ENCODE results near the gene HIVEP3.
"Not testable (repeated sequence)": the region's sequence is repeated elsewhere in the genome, so short reads cannot be mapped to it uniquely, and the experiment has no call there.

Gene HIVEP3

GRCh38 chr1:41918450-41919043 lies at the start of gene HIVEP3:
Gene HIVEP3 (minus strand): TSS chr1:41918922.
- Mint-ChIP-seq H3K4me3 (peak within 1 kb of the TSS; percentile 83), H3K36me3 (ENCODE audit: insufficient read depth) (peaks cover 4% of the 10 kb centered on the region), H3K27ac (ENCODE audit: low read depth) (peak within 1 kb of the TSS; percentile 96), H3K4me1 (peaks cover 57% of the 10 kb centered on the region), H3K27me3 (no peaks in the 10 kb centered on the region), H3K9me3 (peaks cover 5% of the 10 kb centered on the region)
- DNase-seq (ENCODE audit: low spot score in 2 of 2) (no peak), ATAC-seq (replicated peaks; ENCODE audit: extremely low read depth, poor library complexity, severe bottlenecking) (no peak)

GRCh38 chr1:41964400-41964799 lies 45.7 kb upstream of the HIVEP3 start:
- H3K4me3 Mint-ChIP-seq = no peak overlapping the region
- H3K9me3 Mint-ChIP-seq = peaks cover 9% of the 10 kb centered on the region
- H3K27me3 Mint-ChIP-seq = no peaks in the 10 kb centered on the region
- H3K36me3 Mint-ChIP-seq (ENCODE audit: insufficient read depth) = no peaks in the 10 kb centered on the region
- DNase-seq (ENCODE audit: low spot score in 2 of 2) (no peak), ATAC-seq (replicated peaks; ENCODE audit: extremely low read depth, poor library complexity, severe bottlenecking) (no peak)
- H3K4me1 Mint-ChIP-seq = peaks cover 33% of the 10 kb centered on the region
- no peak overlapping the region for H3K27ac Mint-ChIP-seq (ENCODE audit: low read depth)

- H3K27ac Mint-ChIP-seq (ENCODE audit: low read depth) = no peak overlapping the region
- H3K4me1 Mint-ChIP-seq = peaks cover 33% of the 10 kb centered on the region
- H3K36me3 Mint-ChIP-seq (ENCODE audit: insufficient read depth) = no peaks in the 10 kb centered on the region
- ATAC-seq (replicated peaks; ENCODE audit: extremely low read depth, poor library complexity, severe bottlenecking) (no peak), DNase-seq (ENCODE audit: low spot score in 2 of 2) (no peak)
- H3K27me3 Mint-ChIP-seq = no peaks in the 10 kb centered on the region
- peaks cover 9% of the 10 kb centered on the region for H3K9me3 Mint-ChIP-seq
- H3K4me3 Mint-ChIP-seq = no peak overlapping the region
These were observed 44.9 kb upstream of the HIVEP3 start for GRCh38 chr1:41963636-41964035.

- ATAC-seq (replicated peaks; ENCODE audit: extremely low read depth, poor library complexity, severe bottlenecking) (no peak), DNase-seq (ENCODE audit: low spot score in 2 of 2) (no peak)
- Mint-ChIP-seq H3K36me3 (ENCODE audit: insufficient read depth) (no peaks in the 10 kb centered on the region), H3K9me3 (no peaks in the 10 kb centered on the region), H3K27me3 (no peaks in the 10 kb centered on the region), H3K4me1 (peaks cover 25% of the 10 kb centered on the region), H3K4me3 (no peak overlapping the region), H3K27ac (ENCODE audit: low read depth) (no peak overlapping the region)
These were observed 39.4 kb upstream of the HIVEP3 start for GRCh38 chr1:41958015-41958673.

- DNase-seq (ENCODE audit: low spot score in 2 of 2) = no peak
- Mint-ChIP-seq H3K4me3 (no peak overlapping the region), H3K4me1 (peaks cover 25% of the 10 kb centered on the region), H3K36me3 (ENCODE audit: insufficient read depth) (no peaks in the 10 kb centered on the region), H3K27me3 (no peaks in the 10 kb centered on the region), H3K9me3 (no peaks in the 10 kb centered on the region), H3K27ac (ENCODE audit: low read depth) (no peak overlapping the region)
- no peak for ATAC-seq (replicated peaks; ENCODE audit: extremely low read depth, poor library complexity, severe bottlenecking)
These were observed 38.8 kb upstream of the HIVEP3 start for GRCh38 chr1:41957568-41957967.

- Mint-ChIP-seq H3K36me3 (ENCODE audit: insufficient read depth) (no peaks in the 10 kb centered on the region), H3K27ac (ENCODE audit: low read depth) (no peak overlapping the region), H3K27me3 (no peaks in the 10 kb centered on the region), H3K9me3 (peaks cover 12% of the 10 kb centered on the region), H3K4me1 (peaks cover 28% of the 10 kb centered on the region), H3K4me3 (no peak overlapping the region)
- ATAC-seq (replicated peaks; ENCODE audit: extremely low read depth, poor library complexity, severe bottlenecking) (no peak), DNase-seq (ENCODE audit: low spot score in 2 of 2) (no peak)
These were observed 36.9 kb upstream of the HIVEP3 start for GRCh38 chr1:41955461-41956159.

GRCh38 chr1:41954533-41954944 lies 35.8 kb upstream of the HIVEP3 start:
- Mint-ChIP-seq H3K9me3 (peaks cover 12% of the 10 kb centered on the region), H3K27me3 (no peaks in the 10 kb centered on the region), H3K4me3 (no peak overlapping the region), H3K27ac (ENCODE audit: low read depth) (no peak overlapping the region), H3K4me1 (peaks cover 27% of the 10 kb centered on the region), H3K36me3 (ENCODE audit: insufficient read depth) (no peaks in the 10 kb centered on the region)
- ATAC-seq (replicated peaks; ENCODE audit: extremely low read depth, poor library complexity, severe bottlenecking) (no peak), DNase-seq (ENCODE audit: low spot score in 2 of 2) (no peak)

GRCh38 chr1:41953291-41953690 lies 34.6 kb upstream of the HIVEP3 start:
- H3K4me1 Mint-ChIP-seq = peaks cover 33% of the 10 kb centered on the region
- ATAC-seq (replicated peaks; ENCODE audit: extremely low read depth, poor library complexity, severe bottlenecking) = no peak
- DNase-seq (ENCODE audit: low spot score in 2 of 2) = no peak
- H3K4me3 Mint-ChIP-seq = no peak overlapping the region
- H3K36me3 Mint-ChIP-seq (ENCODE audit: insufficient read depth) = no peaks in the 10 kb centered on the region
- no peak overlapping the region for H3K27ac Mint-ChIP-seq (ENCODE audit: low read depth)
- no peaks in the 10 kb centered on the region for H3K27me3 Mint-ChIP-seq
- H3K9me3 Mint-ChIP-seq = peaks cover 12% of the 10 kb centered on the region

- Mint-ChIP-seq H3K9me3 (peaks cover 12% of the 10 kb centered on the region), H3K27me3 (no peaks in the 10 kb centered on the region), H3K4me1 (peaks cover 39% of the 10 kb centered on the region), H3K27ac (ENCODE audit: low read depth) (no peak overlapping the region), H3K4me3 (no peak overlapping the region), H3K36me3 (ENCODE audit: insufficient read depth) (no peaks in the 10 kb centered on the region)
- DNase-seq (ENCODE audit: low spot score in 2 of 2) = no peak
- ATAC-seq (replicated peaks; ENCODE audit: extremely low read depth, poor library complexity, severe bottlenecking) = no peak
These were observed 33.5 kb upstream of the HIVEP3 start for GRCh38 chr1:41952208-41952607.

GRCh38 chr1:41951492-41951891 lies 32.8 kb upstream of the HIVEP3 start:
- ATAC-seq (replicated peaks; ENCODE audit: extremely low read depth, poor library complexity, severe bottlenecking); H3K27me3 Mint-ChIP-seq; H3K27ac Mint-ChIP-seq (ENCODE audit: low read depth); H3K36me3 Mint-ChIP-seq (ENCODE audit: insufficient read depth); H3K4me3 Mint-ChIP-seq; DNase-seq (ENCODE audit: low spot score in 2 of 2): not testable (repeated sequence)
- Mint-ChIP-seq H3K9me3 (peaks cover 12% of the 10 kb centered on the region), H3K4me1 (peaks cover 40% of the 10 kb centered on the region)

GRCh38 chr1:41950820-41951219 lies 32.1 kb upstream of the HIVEP3 start:
- ATAC-seq (replicated peaks; ENCODE audit: extremely low read depth, poor library complexity, severe bottlenecking) (no peak), DNase-seq (ENCODE audit: low spot score in 2 of 2) (no peak)
- Mint-ChIP-seq H3K4me1 (peaks cover 38% of the 10 kb centered on the region), H3K27me3 (no peaks in the 10 kb centered on the region), H3K27ac (ENCODE audit: low read depth) (no peak overlapping the region), H3K9me3 (peaks cover 12% of the 10 kb centered on the region), H3K36me3 (ENCODE audit: insufficient read depth) (no peaks in the 10 kb centered on the region), H3K4me3 (no peak overlapping the region)

- not testable (repeated sequence) for H3K27me3 Mint-ChIP-seq; H3K27ac Mint-ChIP-seq (ENCODE audit: low read depth); ATAC-seq (replicated peaks; ENCODE audit: extremely low read depth, poor library complexity, severe bottlenecking); H3K36me3 Mint-ChIP-seq (ENCODE audit: insufficient read depth); H3K4me3 Mint-ChIP-seq; DNase-seq (ENCODE audit: low spot score in 2 of 2); H3K9me3 Mint-ChIP-seq
- H3K4me1 Mint-ChIP-seq = peaks cover 17% of the 10 kb centered on the region
These were observed 27.2 kb upstream of the HIVEP3 start for GRCh38 chr1:41945946-41946345.

- ATAC-seq (replicated peaks; ENCODE audit: extremely low read depth, poor library complexity, severe bottlenecking) (no peak), DNase-seq (ENCODE audit: low spot score in 2 of 2) (no peak)
- H3K4me3 Mint-ChIP-seq = no peak overlapping the region
- H3K27me3 Mint-ChIP-seq = no peaks in the 10 kb centered on the region
- no peaks in the 10 kb centered on the region for H3K36me3 Mint-ChIP-seq (ENCODE audit: insufficient read depth)
- H3K4me1 Mint-ChIP-seq = peaks cover 20% of the 10 kb centered on the region
- no peaks in the 10 kb centered on the region for H3K9me3 Mint-ChIP-seq
- no peak overlapping the region for H3K27ac Mint-ChIP-seq (ENCODE audit: low read depth)
These were observed 25.0 kb upstream of the HIVEP3 start for GRCh38 chr1:41943717-41944116.

Measured in central memory CD8-positive, alpha-beta T cell (primary cell).